ENCODE data around the gene SLIT3. TPM values are rescaled to one million over a fixed set of nuclear protein-coding genes. Genes with fewer than 3 reads are reported as not detected.

Gene SLIT3
- total and polyA plus RNA-seq, 9 of the 15 experiments (the other 6 are each of a cell fraction or from before 2014, with no cell fraction given): 0.01 to 0.04 TPM; not detected in 7

DNA sequence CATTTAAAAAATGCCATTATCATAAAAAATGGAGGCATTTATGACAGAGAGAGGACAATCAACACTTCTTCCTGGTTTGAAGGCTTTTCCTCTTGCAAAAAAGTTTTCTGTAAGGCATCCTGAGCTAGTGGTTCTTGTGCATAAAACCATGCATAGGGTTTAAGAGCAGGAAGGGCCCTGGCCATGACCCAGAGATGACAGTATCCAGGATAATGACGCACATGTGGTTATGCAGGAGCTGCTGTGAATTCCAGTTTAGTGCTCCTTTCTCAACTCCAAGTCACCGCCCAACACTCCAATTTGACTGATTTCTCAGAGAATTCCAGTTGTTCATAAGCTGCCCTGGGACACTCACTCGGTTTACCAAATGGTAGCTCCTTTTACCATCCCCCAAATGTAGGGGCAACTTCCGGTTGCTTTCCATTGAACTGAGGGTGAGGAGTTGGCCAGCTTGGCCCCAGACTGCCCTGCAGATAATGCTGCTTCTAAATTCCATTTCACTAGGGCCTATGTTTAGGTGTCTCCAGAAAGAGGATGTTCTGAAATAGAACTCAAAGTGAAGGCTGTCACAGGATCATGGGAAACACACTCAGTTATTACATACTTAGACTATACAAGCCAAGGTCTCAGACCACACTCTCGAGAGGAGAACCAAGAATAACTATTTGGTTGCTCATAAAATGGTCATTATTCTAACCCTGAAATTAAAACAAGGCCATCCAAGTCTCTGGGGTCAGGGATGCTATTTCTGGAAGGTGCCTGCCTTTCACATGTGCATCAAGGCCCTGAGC lies 179.1 kb downstream of the SLIT3 start:
- no peaks in the 10 kb centered on the region for H3K27me3 ChIP-seq (ENCODE audit: control insufficient read depth in 2 of 2, insufficient read depth in 2 of 2, low read length in 2 of 2)
- POLR2A ChIA-PET: interaction anchor here (0.6 to 1.1 kb wide), 4 partner anchors 9 to 24 kb away, joined by 3 to 4 read pairs (median 3); no protein-coding TSS in a partner anchor
- BruUV-seq (replicated peaks): no TSS peak

More for the DNA sequence above, 179.1 kb downstream of the SLIT3 start:
- ATAC-seq (no peak), DNase-seq (ENCODE audit: extremely low read depth in 1 of 4, low spot score in 3 of 4) (no peak), FAIRE-seq (no peak)
- no peaks in the 10 kb centered on the region for H3K9me1 ChIP-seq (ENCODE audit: control insufficient read depth, insufficient read depth, low read length)
- in situ Hi-C loops (cut with MboI) (no loop called here), intact Hi-C loops (cut with micrococcal nuclease) (no loop called here)
- H3K79me2 ChIP-seq (ENCODE audit: control insufficient read depth, insufficient read depth, low read length): no peaks in the 10 kb centered on the region
- H4K20me1 ChIP-seq (replicated peaks; ENCODE audit: control insufficient read depth, insufficient read depth, low read length): no peaks in the 10 kb centered on the region
- H3K9me3 ChIP-seq (replicated peaks; ENCODE audit: control insufficient read depth, insufficient read depth, low read depth, low read length): no peaks in the 10 kb centered on the region
- no peak overlapping the region for H3K4me3 ChIP-seq
- CTCF ChIA-PET (ENCODE audit: low intra/inter-chr PET ratio): no interaction called here
- H3K4me2 ChIP-seq (ENCODE audit: insufficient read depth, low read length): no peak overlapping the region
- no peak overlapping the region for H3K27ac ChIP-seq (ENCODE audit: extremely low read depth, low read depth, low read length)
- H3K36me3 ChIP-seq (ENCODE audit: control insufficient read depth, insufficient read depth, low read length): no peaks in the 10 kb centered on the region
- 0% methylated on average over 5 of the region's 5 CpGs for WGBS (ENCODE audit: insufficient coverage, low coverage, missing lambda C conversion rate)
- TF ChIP-seq ZKSCAN3 (CRISPR knock-in tag; IDR thresholded peaks at IDR 0.05): no peak
- TF ChIP-seq RBM17 (IDR thresholded peaks at IDR 0.05; ENCODE audit: borderline replicate concordance, low read depth, low read length): no peak
- TF ChIP-seq CREB1 (IDR thresholded peaks at IDR 0.05): no peak
- TF ChIP-seq CREB1 (CRISPR knock-in tag; IDR thresholded peaks at IDR 0.05): no peak
- TF ChIP-seq ZNF584 (CRISPR knock-in tag; IDR thresholded peaks at IDR 0.05; ENCODE audit: low read depth): no peak
- TF ChIP-seq BRD4 (IDR thresholded peaks at IDR 0.05): no peak
- TF ChIP-seq SMARCA4 (IDR thresholded peaks at IDR 0.05): no peak
- TF ChIP-seq, protein P1, sequence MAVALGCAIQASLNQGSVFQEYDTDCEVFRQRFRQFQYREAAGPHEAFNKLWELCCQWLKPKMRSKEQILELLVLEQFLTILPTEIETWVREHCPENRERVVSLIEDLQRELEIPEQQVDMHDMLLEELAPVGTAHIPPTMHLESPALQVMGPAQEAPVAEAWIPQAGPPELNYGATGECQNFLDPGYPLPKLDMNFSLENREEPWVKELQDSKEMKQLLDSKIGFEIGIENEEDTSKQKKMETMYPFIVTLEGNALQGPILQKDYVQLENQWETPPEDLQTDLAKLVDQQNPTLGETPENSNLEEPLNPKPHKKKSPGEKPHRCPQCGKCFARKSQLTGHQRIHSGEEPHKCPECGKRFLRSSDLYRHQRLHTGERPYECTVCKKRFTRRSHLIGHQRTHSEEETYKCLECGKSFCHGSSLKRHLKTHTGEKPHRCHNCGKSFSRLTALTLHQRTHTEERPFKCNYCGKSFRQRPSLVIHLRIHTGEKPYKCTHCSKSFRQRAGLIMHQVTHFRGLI (CRISPR knock-in tag; IDR thresholded peaks at IDR 0.05): no peak
- no peak for TF ChIP-seq KLF1 (tag; IDR thresholded peaks at IDR 0.05)
- TF ChIP-seq HLTF (IDR thresholded peaks at IDR 0.05): no peak
- TF ChIP-seq ZNF175 (CRISPR knock-in tag; IDR thresholded peaks at IDR 0.05; ENCODE audit: low read depth): no peak
- no peak for TF ChIP-seq SMAD3 (CRISPR knock-in tag; conservative IDR thresholded peaks at IDR 0.05)
- no peak for TF ChIP-seq ZNF668 (CRISPR knock-in tag; IDR thresholded peaks at IDR 0.05)
- no peak overlapping the region for H3K9ac ChIP-seq (ENCODE audit: insufficient read depth in 1 of 2, low read depth in 2 of 2, low read length in 2 of 2)
- no peaks in the 10 kb centered on the region for H3K4me1 ChIP-seq (replicated peaks in 1 of 2; ENCODE audit: control insufficient read depth in 2 of 2, insufficient read depth in 2 of 2, low read length in 2 of 2)
- no peak overlapping the region for H2AFZ ChIP-seq (ENCODE audit: low read depth, low read length)
